ENCODE results near the gene DLG1.

DNA sequence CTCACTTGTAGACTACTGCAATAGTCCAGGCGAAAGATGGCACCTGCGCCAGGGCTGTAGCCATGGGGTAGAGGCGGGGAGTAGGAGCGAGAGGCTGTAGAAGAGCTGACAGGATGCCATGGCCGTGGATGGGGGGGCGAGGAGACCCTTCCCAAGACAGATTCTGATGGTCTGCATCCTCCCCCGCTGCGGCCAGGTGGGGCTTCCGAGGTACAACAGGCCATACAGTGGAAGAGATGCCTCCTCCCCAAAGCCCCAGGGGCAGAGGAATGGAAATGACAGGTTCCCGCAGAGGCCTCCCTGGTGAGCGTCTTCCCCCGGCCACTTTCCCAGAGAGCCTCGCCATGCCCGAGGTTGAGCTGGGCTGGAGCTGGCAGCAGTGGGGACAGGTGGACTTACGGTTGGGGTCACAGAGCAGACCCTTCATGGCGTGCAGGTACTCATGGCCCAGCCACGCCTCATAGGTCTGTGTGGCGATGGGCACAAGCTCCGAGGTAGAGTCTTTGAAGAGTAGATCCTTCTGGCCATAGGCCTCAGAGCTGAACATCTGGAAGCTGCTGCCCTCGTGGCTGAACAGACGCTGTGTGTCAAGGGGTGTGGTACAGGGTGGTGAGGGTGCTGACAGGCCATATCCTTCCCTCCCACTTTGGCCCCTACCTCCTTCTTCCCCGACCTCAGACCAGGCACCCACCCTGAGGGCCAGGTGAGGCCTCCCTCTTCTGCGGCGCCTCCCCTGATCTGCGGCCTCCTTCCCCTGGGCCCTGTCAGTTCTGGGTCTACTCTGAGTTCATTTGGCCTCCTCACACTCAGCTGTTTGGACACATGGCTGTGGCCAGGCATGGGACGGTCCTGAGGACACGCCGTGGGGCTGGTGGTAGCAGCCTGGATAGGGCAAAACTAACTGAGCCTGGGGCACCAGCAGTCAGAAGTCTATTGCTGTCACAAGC, 282.3 kb downstream of the DLG1 start:
- TF ChIP-seq, protein P1, sequence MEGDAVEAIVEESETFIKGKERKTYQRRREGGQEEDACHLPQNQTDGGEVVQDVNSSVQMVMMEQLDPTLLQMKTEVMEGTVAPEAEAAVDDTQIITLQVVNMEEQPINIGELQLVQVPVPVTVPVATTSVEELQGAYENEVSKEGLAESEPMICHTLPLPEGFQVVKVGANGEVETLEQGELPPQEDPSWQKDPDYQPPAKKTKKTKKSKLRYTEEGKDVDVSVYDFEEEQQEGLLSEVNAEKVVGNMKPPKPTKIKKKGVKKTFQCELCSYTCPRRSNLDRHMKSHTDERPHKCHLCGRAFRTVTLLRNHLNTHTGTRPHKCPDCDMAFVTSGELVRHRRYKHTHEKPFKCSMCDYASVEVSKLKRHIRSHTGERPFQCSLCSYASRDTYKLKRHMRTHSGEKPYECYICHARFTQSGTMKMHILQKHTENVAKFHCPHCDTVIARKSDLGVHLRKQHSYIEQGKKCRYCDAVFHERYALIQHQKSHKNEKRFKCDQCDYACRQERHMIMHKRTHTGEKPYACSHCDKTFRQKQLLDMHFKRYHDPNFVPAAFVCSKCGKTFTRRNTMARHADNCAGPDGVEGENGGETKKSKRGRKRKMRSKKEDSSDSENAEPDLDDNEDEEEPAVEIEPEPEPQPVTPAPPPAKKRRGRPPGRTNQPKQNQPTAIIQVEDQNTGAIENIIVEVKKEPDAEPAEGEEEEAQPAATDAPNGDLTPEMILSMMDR (conservative IDR thresholded peaks at IDR 0.05; ENCODE audit: low read length): no peak
- no peak for TF ChIP-seq EZH2phosphoT487 (IDR thresholded peaks at IDR 0.05; ENCODE audit: borderline replicate concordance, low read depth, low read length)
